Fibroblast of skin of left biceps (primary cell): ENCODE results near the gene BTG3.

Experiments
- DNase-seq, 2 experiments: peaks; one replicate each; pipeline ENCODE4 v3.0.0-alpha.2; 2013; ENCODE audit warnings: low read depth in 2 of 2

The BTG3 gene, protein sequence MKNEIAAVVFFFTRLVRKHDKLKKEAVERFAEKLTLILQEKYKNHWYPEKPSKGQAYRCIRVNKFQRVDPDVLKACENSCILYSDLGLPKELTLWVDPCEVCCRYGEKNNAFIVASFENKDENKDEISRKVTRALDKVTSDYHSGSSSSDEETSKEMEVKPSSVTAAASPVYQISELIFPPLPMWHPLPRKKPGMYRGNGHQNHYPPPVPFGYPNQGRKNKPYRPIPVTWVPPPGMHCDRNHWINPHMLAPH

DNA sequence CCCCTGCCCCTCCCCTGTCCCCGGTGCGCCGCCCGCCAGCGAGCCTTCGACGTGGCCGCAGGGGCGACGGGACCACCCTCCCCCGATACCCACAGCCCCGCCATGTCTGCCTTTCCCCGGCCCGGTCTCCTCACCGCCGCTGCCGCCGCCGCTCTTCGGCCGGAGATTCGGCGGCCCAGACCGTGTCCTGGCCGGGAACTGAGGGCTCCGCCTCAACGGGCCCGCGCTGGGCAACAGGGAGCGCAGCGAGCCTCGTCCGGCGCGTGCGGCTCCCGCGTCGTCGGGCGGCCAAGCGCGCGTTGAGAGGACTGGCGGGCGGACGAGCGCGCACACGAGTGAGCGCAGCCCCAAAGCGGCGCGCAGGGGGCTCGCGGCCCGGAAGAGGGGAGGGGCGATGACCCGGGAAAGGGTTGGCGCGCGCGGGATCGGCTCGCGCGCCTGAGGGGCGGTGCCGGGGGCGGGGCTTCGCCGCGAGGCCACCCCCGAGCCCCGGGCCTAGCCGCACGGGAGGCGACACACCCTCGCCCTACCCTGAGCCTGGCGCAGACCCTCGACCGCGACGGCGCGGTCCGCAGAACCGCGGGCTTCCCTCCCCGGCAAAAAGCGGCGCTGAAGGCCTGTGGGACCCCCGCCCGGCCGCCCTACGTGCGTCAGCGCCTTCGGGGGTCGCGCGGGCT lies at the start of gene BTG3:
Gene BTG3, minus strand, starts transcription at position 337 of the 677 bp plus-strand sequence. CDS start 3,757 bp downstream, outside the sequence.
- DNase-seq: peak; percentile 63 to 64

DNA sequence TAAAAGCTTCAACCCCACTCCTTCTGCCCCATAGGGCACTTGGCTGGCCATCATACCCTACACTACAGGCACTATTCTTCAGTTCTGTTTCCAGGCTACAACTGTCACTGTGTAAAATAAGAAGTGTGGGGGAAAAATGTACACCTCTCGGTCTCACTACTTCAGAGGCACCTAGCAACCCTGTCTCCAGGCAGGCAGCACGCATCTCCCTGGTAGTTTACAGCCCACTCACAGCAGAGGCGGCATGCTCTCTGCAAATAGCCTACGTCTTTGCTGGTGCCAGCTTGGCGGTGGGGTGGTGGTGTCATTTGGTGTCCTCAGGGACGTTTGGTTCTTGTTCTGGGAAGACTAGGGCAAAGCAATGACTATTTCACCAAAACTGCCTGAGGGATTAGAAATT lies 48.2 kb upstream of the BTG3 start:
- DNase-seq: no peak

DNA sequence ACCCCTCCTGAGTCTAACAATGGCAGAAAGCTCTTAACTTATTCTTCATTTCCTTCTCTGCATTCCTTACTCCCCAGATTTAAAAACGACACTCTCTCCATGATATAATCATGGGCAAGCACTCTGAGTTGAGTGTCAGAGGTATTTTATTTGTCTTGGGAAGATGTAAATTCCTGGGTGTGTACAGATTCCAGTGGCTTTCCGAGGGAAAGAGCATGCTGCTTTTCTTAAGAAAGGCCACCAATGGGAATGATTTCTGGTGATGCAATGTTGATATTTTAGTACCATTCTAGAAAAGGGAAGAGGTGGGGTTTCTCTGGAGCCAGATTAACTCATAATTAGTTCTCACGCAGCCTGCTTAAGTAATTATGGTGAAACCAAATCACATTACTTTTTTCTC lies 47.8 kb upstream of the BTG3 start:
- DNase-seq: no peak

DNA sequence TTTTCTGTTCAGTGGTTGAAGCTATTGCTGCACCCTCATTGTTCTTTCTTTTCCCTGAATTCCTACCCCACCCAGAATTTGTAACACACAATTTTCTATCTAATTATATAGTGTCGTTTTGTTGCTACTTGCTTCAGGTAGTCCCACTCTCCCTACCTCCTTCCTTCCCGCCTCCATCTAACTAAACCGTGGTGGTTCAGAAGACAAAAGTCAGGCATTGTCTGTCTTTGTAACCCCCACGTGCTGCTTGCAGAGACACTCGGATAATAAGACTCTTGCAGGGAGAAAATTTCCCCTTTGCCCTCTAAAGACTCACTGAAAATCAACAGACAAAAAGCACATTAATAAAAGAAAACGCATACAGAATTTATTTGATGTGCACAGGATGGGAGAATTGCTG lies 46.2 kb upstream of the BTG3 start:
- DNase-seq: no peak

DNA sequence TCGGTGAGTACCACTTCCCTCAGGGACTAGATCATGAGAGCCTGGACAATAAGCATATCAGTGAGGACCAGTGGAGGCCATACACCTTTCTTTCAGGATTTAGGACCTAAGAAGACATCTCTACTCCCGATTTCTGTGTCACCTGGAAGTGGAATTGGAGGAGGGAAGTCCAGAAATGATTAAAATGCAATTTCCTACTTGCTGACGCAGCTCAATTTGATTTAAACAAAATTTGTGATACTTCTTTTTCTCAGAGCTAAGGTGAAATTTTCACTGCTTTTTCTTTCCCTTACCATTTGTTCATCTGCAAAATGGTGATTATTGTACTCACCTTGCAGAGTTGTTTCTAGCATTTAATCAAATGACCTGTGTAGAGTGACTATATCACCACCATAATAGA lies 38.8 kb upstream of the BTG3 start:
- no peak for DNase-seq

DNA sequence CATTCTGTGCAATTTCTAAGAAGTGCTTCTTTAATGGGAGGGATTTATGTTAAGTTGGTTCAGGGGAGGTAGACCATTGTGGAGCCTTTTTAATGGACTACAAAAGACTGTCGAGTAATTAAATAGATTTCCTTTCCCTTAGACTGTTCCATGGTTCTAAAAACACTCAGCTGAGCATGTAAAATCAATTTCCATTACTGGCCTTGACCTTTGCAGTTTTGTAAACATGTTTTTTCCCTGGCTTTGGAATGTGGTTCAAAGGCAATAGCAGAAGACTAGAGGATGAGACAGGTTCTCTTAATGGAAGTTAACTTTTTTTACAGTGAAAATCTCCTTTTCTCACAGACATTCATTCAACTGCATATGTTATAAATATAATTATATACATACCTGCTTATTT lies 37.6 kb upstream of the BTG3 start:
- no peak for DNase-seq

DNA sequence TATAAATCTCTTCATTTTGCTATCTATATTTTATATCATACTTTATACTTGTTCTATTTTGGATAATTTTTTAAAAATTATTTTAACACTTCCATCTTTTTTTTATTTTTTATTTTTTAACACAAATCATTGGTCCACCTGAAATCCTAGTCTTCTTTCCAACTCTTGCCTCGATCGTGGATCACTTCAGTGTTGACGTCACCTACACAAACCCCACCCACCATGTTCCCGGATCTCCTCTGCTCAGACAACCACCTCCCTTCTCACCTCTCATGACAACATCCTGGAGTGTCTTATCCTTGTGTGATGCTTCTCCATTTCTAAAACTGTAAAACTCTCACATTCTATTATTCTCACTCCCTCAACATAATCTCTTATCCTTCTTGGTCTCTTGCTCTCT lies 34.1 kb upstream of the BTG3 start:
- DNase-seq: no peak

DNA sequence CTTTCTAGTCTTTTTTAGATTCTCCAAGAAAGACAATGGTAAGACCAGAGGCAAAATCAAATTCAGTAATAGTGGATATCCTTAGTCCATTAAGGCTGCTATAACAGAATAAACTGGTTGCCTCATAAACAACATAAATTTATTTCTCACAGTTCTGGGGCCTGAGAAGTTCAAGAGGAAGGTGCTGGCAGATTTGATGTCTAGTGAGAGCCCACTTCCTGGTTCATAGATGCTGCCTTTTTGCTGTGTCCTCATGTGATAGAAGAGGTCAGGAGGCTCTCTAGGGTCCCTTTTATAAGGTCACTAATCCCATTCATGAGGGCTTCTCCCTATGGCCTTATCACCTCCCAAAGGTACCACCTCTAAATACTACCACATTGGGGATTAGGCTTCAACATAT lies 31.5 kb upstream of the BTG3 start:
- no peak for DNase-seq

DNA sequence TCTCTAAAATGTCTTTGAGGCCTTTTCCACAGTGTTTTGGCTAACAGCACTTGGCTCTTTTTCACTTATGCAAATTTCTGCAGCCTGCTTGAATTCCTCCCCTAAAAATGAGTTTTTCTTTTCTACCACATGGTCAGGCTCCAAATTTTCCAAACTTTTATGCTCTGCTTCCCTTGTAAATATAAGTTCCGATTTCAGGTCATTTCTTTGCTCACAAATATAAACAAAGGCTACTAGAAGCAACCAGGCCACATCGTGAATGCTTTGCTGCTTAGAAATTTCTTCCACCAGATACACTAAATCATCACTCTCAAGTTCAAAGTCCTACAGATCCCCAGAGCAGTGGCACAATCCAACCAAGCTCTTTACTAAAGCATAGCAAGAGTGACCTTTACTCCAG lies 28.1 kb upstream of the BTG3 start:
- DNase-seq: no peak

DNA sequence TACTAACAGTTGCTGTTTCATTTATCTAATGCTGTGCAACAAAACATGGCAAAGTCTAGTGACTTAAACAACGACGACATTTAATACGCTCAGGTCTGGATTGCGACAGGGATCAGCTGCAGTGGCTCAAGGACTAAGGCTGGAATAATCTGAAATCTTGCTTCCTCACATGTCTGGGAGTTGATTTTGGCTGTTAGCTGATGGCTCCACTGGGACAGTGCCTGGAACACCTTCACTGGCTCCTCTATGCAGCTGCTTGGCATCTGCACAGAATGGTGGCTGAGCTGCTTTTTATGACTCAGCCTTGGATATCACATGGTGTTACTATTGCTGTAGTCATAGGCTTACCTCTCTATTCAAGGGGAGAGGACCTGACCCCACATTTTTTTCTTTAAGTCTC lies 24.0 kb upstream of the BTG3 start:
- no peak for DNase-seq

DNA sequence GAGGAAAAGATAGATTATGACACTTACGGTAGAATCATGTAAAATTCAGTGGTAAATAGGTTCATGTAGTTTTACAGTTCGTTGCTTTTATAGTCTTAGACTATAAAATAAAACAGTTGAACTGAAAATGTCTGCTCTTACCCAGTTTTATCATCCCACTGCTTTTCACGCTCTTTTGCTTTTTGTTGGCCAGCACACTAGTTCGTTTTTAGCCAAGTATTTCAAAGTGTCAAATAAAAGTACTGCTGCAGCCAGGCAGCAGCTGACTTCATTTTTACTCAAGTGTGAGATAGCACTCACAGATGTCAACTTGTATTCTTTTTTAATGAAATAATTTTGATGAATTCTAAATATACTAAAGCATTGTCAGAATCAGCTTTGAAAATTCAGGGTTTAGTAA lies 18.5 kb upstream of the BTG3 start:
- DNase-seq: no peak

DNA sequence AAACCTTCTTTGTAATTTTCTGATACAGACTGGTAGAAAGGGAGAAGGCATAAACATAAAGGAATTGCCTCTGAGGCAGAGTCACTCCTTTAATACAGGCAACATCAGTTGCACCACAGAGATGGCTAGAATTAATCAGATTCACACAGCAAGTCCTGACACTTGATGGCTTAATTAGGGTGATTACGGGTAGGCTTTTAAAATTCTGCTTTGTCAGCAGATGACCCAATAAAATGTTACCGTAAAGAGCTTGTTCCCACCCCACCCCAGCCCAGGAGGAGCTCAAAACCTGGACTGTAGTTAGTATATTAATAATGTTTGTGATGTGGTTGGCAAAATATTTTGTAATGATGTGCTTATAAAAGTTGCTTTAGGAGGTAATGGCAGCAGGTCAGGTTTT lies 9.3 kb upstream of the BTG3 start:
- DNase-seq: no peak

DNA sequence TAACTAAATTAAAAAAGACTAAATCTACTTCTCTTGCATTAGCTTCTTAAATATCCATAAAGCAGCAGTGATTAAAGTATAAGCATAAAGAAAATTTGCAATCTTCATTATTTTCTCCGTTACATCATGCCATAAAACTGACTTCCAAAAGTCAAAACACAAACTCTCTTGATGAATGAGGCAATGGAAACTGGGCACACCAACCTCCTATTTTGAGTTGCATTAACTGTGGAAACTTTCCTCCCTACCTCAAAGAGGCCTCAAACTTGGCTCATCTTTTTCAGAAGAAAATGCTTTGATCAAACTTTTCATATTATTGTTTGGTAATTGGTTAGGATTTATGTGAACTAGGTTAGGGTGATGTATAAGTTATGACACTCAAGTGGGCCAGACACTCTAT lies 4.1 kb upstream of the BTG3 start:
- DNase-seq: no peak

DNA sequence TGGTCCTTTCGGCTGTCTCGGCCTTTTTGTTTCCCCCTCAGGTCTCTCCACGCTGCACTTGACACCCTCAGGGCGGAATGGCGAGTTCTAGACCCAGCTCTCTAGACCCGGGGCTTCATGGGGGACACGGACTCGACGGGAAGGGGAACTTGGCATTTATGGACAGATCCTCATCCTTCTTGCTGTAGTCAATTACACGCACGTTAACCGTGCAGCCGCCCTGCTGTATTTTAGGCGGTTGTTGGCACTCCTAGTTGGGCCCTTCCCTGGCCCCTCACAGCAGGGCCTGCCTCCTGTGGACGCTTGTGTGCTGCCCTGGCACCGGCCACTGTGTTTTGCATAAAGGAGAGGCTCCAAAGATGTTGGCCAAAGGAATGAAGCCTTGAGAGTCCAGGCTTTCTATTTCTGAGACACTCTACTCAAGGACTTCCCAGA lies 558 bp upstream of the BTG3 start:
- DNase-seq: no peak

DNA sequence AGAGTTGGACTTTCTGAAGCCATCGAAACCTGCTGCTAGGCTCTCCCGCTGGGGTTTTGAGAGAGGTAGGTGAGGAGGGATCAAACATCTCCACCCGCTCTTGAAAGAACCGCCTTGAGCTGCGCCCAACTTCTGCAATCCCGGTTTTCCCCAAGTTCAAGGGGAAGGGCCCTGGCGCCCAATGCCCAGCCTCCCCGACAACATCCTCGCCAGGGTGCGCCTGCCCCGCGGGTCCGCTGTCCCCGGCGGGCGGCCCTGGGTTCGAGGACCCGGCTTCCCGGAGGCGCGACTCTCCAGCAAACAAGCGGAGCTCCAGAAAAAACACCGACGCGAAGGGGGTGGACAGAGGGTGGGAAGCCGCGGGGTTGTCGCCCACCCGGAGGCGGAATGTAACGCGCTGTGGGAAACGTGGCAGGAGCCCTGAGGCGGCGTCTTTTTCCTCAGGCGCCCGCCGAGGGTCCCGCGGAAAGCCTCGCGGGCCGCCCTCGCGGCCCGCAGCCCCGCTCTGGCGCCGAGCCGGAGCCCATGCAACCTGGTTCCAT lies 607 bp downstream of the BTG3 start:
- DNase-seq: no peak

DNA sequence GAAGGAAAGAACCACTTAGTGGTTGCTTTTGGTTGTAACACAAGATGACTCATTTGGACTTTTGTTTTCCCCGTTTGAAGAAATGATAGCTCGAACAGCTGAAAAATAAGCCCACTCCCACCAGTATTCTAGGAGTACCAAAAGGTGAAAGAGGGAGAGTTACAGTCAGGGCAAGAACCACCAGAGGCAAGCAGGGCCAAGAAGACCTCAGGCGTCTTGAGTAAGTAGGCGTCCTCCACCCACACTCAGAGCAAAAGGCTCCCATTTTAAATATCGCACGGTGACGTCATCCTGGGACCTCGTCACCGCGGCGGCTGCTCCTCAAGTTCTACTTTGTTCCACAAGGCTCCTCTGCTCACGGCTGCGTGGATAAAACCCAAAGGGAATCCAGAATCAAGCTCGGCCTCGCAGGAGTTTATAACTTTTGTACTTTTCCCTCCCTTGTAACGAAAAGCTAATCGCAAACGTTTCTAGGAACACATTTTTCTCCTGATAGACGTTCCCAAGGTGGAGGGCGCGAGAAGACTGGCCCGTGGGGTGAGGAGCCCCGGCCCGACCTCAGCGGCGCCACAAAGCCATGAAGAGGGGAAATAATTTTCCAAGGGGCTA lies 1.2 kb downstream of the BTG3 start:
- peak; percentile 55 to 60 for DNase-seq

DNA sequence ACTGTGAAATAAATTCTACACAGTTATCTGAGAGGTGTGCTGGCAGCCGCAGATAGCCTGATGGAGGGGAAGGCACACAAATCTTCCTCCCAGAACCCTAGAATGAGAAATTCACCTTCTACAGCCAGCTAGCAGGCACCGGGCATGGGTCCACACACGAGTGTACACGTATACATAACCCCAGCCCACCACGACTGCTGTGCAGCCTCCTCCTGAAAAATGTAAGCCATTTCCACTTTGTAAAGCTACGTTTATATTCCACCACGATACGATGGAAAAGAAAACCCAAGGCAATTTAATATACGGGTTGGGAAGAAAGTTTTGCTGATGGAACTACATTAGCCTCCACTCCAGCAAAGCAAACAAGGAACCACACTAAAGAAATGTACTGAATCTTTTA lies 1.8 kb downstream of the BTG3 start:
- no peak for DNase-seq

DNA sequence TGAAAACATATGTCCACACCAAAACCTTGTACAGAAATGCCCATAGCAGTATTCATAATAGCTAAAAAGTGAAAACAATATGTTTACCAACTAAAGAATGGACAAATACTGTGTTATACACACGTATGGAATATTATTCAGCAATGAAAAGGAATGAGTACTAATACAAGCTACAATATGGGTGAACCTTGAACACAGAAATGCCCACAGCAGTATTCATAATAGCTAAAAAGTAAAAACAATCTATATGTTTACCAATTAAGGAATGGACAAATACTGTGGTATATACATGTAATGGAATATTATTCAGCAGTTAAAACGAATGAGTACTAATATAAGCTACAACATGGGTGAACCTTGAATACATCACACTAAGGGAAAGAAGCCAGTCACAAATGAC lies 3.0 kb downstream of the BTG3 start:
- no peak for DNase-seq

DNA sequence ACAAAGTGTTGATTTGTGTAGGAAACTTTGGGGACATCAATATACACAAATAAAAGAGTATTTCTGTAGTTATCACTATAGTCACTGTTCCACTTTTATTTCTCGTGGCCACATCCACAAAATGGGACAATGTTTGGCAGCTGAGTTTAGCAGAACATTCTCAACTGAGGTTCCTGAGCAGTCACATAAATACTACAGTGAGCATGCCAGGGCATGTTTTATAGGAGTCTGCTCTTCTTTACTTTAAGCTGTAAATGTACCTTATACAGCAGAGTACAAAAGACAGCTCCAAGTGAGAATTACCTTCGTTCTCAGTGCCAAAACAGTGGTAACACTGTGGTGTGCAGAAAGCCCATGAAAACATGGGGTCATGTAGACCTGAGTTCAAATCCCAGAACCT lies 5.0 kb downstream of the BTG3 start:
- no peak for DNase-seq

DNA sequence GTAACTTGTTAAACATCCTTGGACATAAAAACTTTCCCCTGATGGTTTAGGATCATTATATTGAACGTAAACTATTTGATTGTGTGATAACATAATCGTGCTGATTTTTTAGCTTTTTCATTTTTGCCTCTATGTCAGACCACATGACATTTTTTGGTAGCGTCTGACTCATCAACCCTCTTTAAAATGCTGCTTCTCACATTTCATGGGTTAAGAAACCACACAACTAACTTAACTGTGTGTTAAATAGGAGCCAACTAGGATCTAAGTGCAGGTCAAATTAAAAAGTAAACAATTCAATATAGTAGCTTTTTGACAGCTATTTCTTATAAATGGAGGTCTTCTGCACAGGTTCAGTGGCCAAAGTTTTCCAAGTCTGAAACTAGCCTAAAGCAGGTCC lies 9.8 kb downstream of the BTG3 start:
- no peak for DNase-seq

DNA sequence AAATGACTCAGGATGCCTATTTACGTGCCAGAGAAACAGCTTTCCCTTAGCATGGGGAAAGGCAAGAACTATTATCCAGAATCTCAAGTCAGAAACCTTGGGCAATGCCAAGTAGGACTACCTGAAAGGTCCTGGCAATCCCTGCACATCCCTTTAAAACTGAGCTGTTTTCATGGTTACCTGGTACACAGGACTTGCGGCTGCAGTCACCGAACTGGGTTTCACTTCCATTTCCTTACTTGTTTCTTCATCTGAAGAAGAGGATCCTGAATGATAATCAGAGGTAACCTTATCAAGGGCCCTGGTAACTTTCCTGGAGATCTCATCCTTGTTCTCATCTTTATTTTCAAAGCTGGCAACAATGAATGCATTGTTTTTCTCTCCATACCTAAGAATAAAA lies 14.3 kb downstream of the BTG3 start:
- DNase-seq: no peak

DNA sequence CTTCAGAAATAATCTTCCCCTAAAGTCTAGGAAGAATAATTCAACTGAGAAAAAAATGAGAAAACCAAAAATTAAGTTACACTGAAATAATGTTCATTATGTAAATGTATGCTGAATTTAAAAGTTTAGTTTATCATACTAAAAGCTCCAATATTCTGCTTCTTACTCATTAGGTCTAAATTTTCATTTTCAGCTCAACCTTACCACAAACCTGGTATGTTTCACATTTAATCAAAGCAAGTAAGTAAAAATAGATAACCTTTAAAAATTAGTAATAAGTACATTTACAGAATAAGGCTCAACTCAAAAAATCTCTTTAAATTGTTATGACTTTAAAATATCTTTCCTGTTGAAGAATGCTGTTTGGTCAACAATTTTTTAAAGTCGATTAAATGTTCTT lies 15.0 kb downstream of the BTG3 start:
- no peak for DNase-seq

DNA sequence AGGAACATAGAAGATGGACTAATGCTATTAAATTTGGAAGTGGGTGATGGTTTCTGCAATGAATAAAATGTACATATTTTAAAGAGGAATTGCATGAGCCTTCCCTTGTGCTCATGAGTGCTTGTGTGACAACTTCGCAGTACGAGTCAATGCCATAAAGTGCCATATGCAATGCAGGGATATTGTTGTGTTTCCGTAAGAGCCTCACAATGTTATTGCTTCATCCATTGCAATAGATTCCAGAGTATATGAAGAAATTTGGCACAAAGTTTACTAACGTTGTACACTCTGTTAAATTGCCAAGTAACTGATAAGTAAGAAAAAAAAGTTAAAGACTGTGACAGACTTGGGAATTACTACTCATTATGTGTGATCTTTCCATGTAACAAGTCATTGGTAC lies 22.3 kb downstream of the BTG3 start:
- no peak for DNase-seq
